22Rv1 (cell line): ENCODE results near the gene TNP1.

Experiments used
- CTCF ChIP-seq: fragments of 450-650 bp; IDR thresholded peaks from 2 replicates; pipeline ENCODE4 v1.5.1; 2017; ENCODE audit warnings: mild to moderate bottlenecking
- ZFX ChIP-seq: fragments of 450-650 bp; IDR thresholded peaks from 2 replicates; pipeline ENCODE4 v1.6.1; 2017; ENCODE audit warnings: antibody characterized with exemption, borderline replicate concordance

DNA sequence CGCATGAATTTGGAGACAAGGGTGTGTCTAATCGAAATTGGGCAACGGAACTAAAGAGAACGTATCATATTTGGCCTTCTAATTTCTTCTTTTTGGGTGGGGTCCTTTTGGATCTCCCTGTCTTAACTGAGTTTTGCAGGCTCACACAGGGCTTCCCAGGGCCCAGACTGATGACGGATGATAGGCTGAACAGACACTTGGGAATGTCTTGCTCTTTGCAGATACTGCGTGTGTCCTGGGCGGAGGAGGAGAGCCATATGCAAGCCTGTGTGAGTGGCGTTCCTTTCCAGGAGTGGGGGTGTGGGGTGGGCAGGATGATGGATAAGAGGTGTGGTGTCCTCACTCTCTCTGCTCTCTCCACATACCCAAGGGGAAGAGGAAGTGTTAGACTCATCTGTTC lies 40.1 kb downstream of the TNP1 start:
- TF ChIP-seq CTCF (no peak), ZFX (no peak)
